ENCODE results near the gene CALR3.

- TF ChIP-seq CTCF (IDR thresholded peaks at IDR 0.05; ENCODE audit: low read depth, low read length) (no peak), EZH2phosphoT487 (IDR thresholded peaks at IDR 0.05; ENCODE audit: low read depth) (no peak)
Observed at GRCh38 chr19:16470541-16470910, 25.4 kb downstream of the CALR3 start.

Data from OCI-LY3 (cell line).